WTC11 (cell line): ENCODE results near the gene NNAT.

ENCODE experiments used
- ESRRA ChIP-seq: sonication (generic); formaldehyde crosslinking; IDR thresholded peaks from 2 replicates; pipeline ENCODE4 v1.8.1; 2022; ENCODE audit warnings: mild to moderate bottlenecking, missing genetic modification reagents, borderline replicate concordance
- ETV6 ChIP-seq: sonication (generic); formaldehyde crosslinking; IDR thresholded peaks from 2 replicates; pipeline ENCODE4 v1.8.1; 2022; ENCODE audit warnings: mild to moderate bottlenecking, missing genetic modification reagents
- IRF2 ChIP-seq: sonication (generic); formaldehyde crosslinking; IDR thresholded peaks from 2 replicates; pipeline ENCODE4 v1.8.0; 2022; ENCODE audit warnings: low read depth, missing genetic modification reagents, borderline replicate concordance
- NFE2L1 ChIP-seq: sonication (generic); formaldehyde crosslinking; IDR thresholded peaks from 2 replicates; pipeline ENCODE4 v1.8.1; 2023; ENCODE audit warnings: missing genetic modification reagents
- SP1 ChIP-seq: sonication (generic); formaldehyde crosslinking; conservative IDR thresholded peaks from 2 replicates; pipeline ENCODE4 v1.8.1; 2022; ENCODE audit warnings: missing genetic modification reagents
- TEAD1 ChIP-seq: sonication (generic); formaldehyde crosslinking; IDR thresholded peaks from 2 replicates; pipeline ENCODE4 v1.8.0; 2022; ENCODE audit warnings: mild to moderate bottlenecking, missing genetic modification reagents
- ZNF138 ChIP-seq: sonication (generic); formaldehyde crosslinking; conservative IDR thresholded peaks from 2 replicates; pipeline ENCODE4 v1.8.1; 2022; ENCODE audit warnings: mild to moderate bottlenecking, moderate library complexity, missing genetic modification reagents
- TF ChIP-seq, protein P1 (sequence below): fragments of 250-450 bp; sonication (Bioruptor Pico); IDR thresholded peaks from 2 replicates; pipeline ENCODE4 v1.8.0; 2021; ENCODE audit warnings: mild to moderate bottlenecking
- TF ChIP-seq, protein P2 (sequence below): fragments of 200-600 bp; IDR thresholded peaks from 2 replicates; pipeline ENCODE4 v1.8.0; 2022; ENCODE audit warnings: antibody characterized with exemption
- TF ChIP-seq, protein P3 (sequence below): sonication (generic); formaldehyde crosslinking; IDR thresholded peaks from 2 replicates; pipeline ENCODE4 v1.8.0; 2022; ENCODE audit warnings: missing genetic modification reagents
- TF ChIP-seq, protein P4 (sequence below): sonication (generic); formaldehyde crosslinking; IDR thresholded peaks from 2 replicates; pipeline ENCODE4 v1.8.1; 2022; ENCODE audit warnings: low read depth, mild to moderate bottlenecking, moderate library complexity, missing genetic modification reagents, borderline replicate concordance

DNA sequence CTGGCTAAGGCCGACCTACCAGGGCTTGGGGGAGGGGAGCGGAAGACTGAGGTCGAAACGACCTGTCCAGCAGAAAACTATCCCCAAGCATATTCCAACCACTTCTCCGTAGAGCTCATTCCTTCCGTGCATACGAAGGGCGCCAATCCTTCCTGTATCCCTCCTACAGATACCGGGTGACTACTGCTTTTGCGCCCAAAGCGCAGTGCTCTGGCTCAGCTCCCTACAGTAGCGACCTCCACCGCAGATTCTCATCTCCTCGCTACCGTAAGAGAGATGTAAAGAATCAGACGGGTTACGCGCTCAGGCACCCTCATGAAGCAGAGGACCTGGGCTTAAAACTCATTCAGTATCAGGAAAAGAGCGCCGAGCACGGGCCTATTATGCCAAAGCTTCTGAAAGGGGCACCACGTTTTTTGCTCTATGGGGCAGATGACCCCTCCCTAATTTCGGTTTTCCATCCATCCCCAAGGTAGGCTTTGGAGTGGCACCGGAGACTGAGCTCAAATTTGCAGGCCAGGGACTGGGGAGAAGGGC lies 563 bp upstream of the NNAT start:
- TF ChIP-seq, protein P1, sequence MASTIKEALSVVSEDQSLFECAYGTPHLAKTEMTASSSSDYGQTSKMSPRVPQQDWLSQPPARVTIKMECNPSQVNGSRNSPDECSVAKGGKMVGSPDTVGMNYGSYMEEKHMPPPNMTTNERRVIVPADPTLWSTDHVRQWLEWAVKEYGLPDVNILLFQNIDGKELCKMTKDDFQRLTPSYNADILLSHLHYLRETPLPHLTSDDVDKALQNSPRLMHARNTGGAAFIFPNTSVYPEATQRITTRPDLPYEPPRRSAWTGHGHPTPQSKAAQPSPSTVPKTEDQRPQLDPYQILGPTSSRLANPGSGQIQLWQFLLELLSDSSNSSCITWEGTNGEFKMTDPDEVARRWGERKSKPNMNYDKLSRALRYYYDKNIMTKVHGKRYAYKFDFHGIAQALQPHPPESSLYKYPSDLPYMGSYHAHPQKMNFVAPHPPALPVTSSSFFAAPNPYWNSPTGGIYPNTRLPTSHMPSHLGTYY (CRISPR knock-in tag), result no peak
- TF ChIP-seq SP1 (CRISPR knock-in tag) (no peak; the same call in 1 of the 2 replicates), ESRRA (CRISPR knock-in tag) (no peak), ETV6 (CRISPR knock-in tag) (0 out of 2 replicates have a peak, but pooled peaks have one; percentile 4), IRF2 (no peak), ZNF138 (CRISPR knock-in tag) (no peak), NFE2L1 (CRISPR knock-in tag) (no peak), TEAD1 (no peak)
- TF ChIP-seq, protein P2, sequence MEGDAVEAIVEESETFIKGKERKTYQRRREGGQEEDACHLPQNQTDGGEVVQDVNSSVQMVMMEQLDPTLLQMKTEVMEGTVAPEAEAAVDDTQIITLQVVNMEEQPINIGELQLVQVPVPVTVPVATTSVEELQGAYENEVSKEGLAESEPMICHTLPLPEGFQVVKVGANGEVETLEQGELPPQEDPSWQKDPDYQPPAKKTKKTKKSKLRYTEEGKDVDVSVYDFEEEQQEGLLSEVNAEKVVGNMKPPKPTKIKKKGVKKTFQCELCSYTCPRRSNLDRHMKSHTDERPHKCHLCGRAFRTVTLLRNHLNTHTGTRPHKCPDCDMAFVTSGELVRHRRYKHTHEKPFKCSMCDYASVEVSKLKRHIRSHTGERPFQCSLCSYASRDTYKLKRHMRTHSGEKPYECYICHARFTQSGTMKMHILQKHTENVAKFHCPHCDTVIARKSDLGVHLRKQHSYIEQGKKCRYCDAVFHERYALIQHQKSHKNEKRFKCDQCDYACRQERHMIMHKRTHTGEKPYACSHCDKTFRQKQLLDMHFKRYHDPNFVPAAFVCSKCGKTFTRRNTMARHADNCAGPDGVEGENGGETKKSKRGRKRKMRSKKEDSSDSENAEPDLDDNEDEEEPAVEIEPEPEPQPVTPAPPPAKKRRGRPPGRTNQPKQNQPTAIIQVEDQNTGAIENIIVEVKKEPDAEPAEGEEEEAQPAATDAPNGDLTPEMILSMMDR, result no peak
- TF ChIP-seq, protein P3, sequence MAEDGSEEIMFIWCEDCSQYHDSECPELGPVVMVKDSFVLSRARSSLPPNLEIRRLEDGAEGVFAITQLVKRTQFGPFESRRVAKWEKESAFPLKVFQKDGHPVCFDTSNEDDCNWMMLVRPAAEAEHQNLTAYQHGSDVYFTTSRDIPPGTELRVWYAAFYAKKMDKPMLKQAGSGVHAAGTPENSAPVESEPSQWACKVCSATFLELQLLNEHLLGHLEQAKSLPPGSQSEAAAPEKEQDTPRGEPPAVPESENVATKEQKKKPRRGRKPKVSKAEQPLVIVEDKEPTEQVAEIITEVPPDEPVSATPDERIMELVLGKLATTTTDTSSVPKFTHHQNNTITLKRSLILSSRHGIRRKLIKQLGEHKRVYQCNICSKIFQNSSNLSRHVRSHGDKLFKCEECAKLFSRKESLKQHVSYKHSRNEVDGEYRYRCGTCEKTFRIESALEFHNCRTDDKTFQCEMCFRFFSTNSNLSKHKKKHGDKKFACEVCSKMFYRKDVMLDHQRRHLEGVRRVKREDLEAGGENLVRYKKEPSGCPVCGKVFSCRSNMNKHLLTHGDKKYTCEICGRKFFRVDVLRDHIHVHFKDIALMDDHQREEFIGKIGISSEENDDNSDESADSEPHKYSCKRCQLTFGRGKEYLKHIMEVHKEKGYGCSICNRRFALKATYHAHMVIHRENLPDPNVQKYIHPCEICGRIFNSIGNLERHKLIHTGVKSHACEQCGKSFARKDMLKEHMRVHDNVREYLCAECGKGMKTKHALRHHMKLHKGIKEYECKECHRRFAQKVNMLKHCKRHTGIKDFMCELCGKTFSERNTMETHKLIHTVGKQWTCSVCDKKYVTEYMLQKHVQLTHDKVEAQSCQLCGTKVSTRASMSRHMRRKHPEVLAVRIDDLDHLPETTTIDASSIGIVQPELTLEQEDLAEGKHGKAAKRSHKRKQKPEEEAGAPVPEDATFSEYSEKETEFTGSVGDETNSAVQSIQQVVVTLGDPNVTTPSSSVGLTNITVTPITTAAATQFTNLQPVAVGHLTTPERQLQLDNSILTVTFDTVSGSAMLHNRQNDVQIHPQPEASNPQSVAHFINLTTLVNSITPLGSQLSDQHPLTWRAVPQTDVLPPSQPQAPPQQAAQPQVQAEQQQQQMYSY (CRISPR knock-in tag), result no peak
- TF ChIP-seq, protein P4, sequence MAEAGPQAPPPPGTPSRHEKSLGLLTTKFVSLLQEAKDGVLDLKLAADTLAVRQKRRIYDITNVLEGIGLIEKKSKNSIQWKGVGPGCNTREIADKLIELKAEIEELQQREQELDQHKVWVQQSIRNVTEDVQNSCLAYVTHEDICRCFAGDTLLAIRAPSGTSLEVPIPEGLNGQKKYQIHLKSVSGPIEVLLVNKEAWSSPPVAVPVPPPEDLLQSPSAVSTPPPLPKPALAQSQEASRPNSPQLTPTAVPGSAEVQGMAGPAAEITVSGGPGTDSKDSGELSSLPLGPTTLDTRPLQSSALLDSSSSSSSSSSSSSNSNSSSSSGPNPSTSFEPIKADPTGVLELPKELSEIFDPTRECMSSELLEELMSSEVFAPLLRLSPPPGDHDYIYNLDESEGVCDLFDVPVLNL, result no peak
